ENCODE results near the gene EGFR. TPM values are rescaled to one million over a fixed set of nuclear protein-coding genes. Genes with fewer than 3 reads are reported as not detected.

Gene EGFR
- total RNA-seq, 1 experiment from 2014 or later = 3.1 TPM

- Histone ChIP-seq H3K27me3 (ENCODE audit: control insufficient read depth, insufficient read depth, low read length) (no peaks in the 10 kb centered on the region), H3K4me3 (ENCODE audit: insufficient read depth, low read depth, low read length) (no peak overlapping the region), H3K36me3 (replicated peaks; ENCODE audit: control insufficient read depth, insufficient read depth, low read length) (no peaks in the 10 kb centered on the region)
- no peak for DNase-seq
These were observed 126.8 kb downstream of the EGFR start for GRCh38 chr7:55145606-55146005.

GRCh38 chr7:55147101-55147500, 128.3 kb downstream of the EGFR start:
- no peak for DNase-seq
- no peaks in the 10 kb centered on the region for H3K36me3 ChIP-seq (replicated peaks; ENCODE audit: control insufficient read depth, insufficient read depth, low read length)
- H3K4me3 ChIP-seq (ENCODE audit: insufficient read depth, low read depth, low read length) = no peak overlapping the region
- no peaks in the 10 kb centered on the region for H3K27me3 ChIP-seq (ENCODE audit: control insufficient read depth, insufficient read depth, low read length)

- no peak for DNase-seq
- H3K27me3 ChIP-seq (ENCODE audit: control insufficient read depth, insufficient read depth, low read length) = no peaks in the 10 kb centered on the region
- H3K4me3 ChIP-seq (ENCODE audit: insufficient read depth, low read depth, low read length) = no peak overlapping the region
- H3K36me3 ChIP-seq (replicated peaks; ENCODE audit: control insufficient read depth, insufficient read depth, low read length) = no peaks in the 10 kb centered on the region
These were observed 128.9 kb downstream of the EGFR start for GRCh38 chr7:55147736-55148135.

- no peak for DNase-seq
- no peak overlapping the region for H3K4me3 ChIP-seq (ENCODE audit: insufficient read depth, low read depth, low read length)
- no peaks in the 10 kb centered on the region for H3K36me3 ChIP-seq (replicated peaks; ENCODE audit: control insufficient read depth, insufficient read depth, low read length)
- H3K27me3 ChIP-seq (ENCODE audit: control insufficient read depth, insufficient read depth, low read length) = no peaks in the 10 kb centered on the region
These were observed 129.8 kb downstream of the EGFR start for GRCh38 chr7:55148571-55148970.

- no peak for DNase-seq
- Histone ChIP-seq H3K4me3 (ENCODE audit: insufficient read depth, low read depth, low read length) (no peak overlapping the region), H3K36me3 (replicated peaks; ENCODE audit: control insufficient read depth, insufficient read depth, low read length) (no peaks in the 10 kb centered on the region)
These were observed 130.2 kb downstream of the EGFR start for GRCh38 chr7:55149001-55149400.

GRCh38 chr7:55150166-55150565, 131.3 kb downstream of the EGFR start:
- H3K4me3 ChIP-seq (ENCODE audit: insufficient read depth, low read depth, low read length) = no peak overlapping the region
- no peaks in the 10 kb centered on the region for H3K36me3 ChIP-seq (replicated peaks; ENCODE audit: control insufficient read depth, insufficient read depth, low read length)
- no peak for DNase-seq
- H3K27me3 ChIP-seq (ENCODE audit: control insufficient read depth, insufficient read depth, low read length) = no peaks in the 10 kb centered on the region

More at GRCh38 chr7:55149001-55149400, 130.2 kb downstream of the EGFR start:
- H3K27me3 ChIP-seq (ENCODE audit: control insufficient read depth, insufficient read depth, low read length) = no peaks in the 10 kb centered on the region

- Histone ChIP-seq H3K36me3 (replicated peaks; ENCODE audit: control insufficient read depth, insufficient read depth, low read length) (no peaks in the 10 kb centered on the region), H3K4me3 (ENCODE audit: insufficient read depth, low read depth, low read length) (no peak overlapping the region)
These were observed 132.1 kb downstream of the EGFR start for GRCh38 chr7:55150709-55151451.

GRCh38 chr7:55152516-55152915, 133.7 kb downstream of the EGFR start:
- no peaks in the 10 kb centered on the region for H3K27me3 ChIP-seq (ENCODE audit: control insufficient read depth, insufficient read depth, low read length)
- DNase-seq = peak; percentile 36
- no peaks in the 10 kb centered on the region for H3K36me3 ChIP-seq (replicated peaks; ENCODE audit: control insufficient read depth, insufficient read depth, low read length)
- H3K4me3 ChIP-seq (ENCODE audit: insufficient read depth, low read depth, low read length) = no peak overlapping the region

More at GRCh38 chr7:55150709-55151451, 132.1 kb downstream of the EGFR start:
- no peak for DNase-seq
- no peaks in the 10 kb centered on the region for H3K27me3 ChIP-seq (ENCODE audit: control insufficient read depth, insufficient read depth, low read length)

GRCh38 chr7:55154096-55154495, 135.3 kb downstream of the EGFR start:
- Histone ChIP-seq H3K4me3 (ENCODE audit: insufficient read depth, low read depth, low read length) (no peak overlapping the region), H3K36me3 (replicated peaks; ENCODE audit: control insufficient read depth, insufficient read depth, low read length) (no peaks in the 10 kb centered on the region), H3K27me3 (ENCODE audit: control insufficient read depth, insufficient read depth, low read length) (no peaks in the 10 kb centered on the region)
- no peak for DNase-seq

- H3K36me3 ChIP-seq (replicated peaks; ENCODE audit: control insufficient read depth, insufficient read depth, low read length) = no peaks in the 10 kb centered on the region
- no peak overlapping the region for H3K4me3 ChIP-seq (ENCODE audit: insufficient read depth, low read depth, low read length)
- no peaks in the 10 kb centered on the region for H3K27me3 ChIP-seq (ENCODE audit: control insufficient read depth, insufficient read depth, low read length)
- no peak for DNase-seq
These were observed 136.7 kb downstream of the EGFR start for GRCh38 chr7:55155351-55156117.

GRCh38 chr7:55156919-55157763, 138.3 kb downstream of the EGFR start:
- DNase-seq = peak; percentile 57
- Histone ChIP-seq H3K27me3 (ENCODE audit: control insufficient read depth, insufficient read depth, low read length) (no peaks in the 10 kb centered on the region), H3K36me3 (replicated peaks; ENCODE audit: control insufficient read depth, insufficient read depth, low read length) (no peaks in the 10 kb centered on the region), H3K4me3 (ENCODE audit: insufficient read depth, low read depth, low read length) (no peak overlapping the region)

- H3K4me3 ChIP-seq (ENCODE audit: insufficient read depth, low read depth, low read length) = no peak overlapping the region
- DNase-seq = peak; percentile 28
- H3K27me3 ChIP-seq (ENCODE audit: control insufficient read depth, insufficient read depth, low read length) = no peaks in the 10 kb centered on the region
- H3K36me3 ChIP-seq (replicated peaks; ENCODE audit: control insufficient read depth, insufficient read depth, low read length) = no peaks in the 10 kb centered on the region
These were observed 138.9 kb downstream of the EGFR start for GRCh38 chr7:55157764-55158105.

- Histone ChIP-seq H3K27me3 (ENCODE audit: control insufficient read depth, insufficient read depth, low read length) (no peaks in the 10 kb centered on the region), H3K36me3 (replicated peaks; ENCODE audit: control insufficient read depth, insufficient read depth, low read length) (no peaks in the 10 kb centered on the region), H3K4me3 (ENCODE audit: insufficient read depth, low read depth, low read length) (no peak overlapping the region)
- no peak for DNase-seq
These were observed 139.9 kb downstream of the EGFR start for GRCh38 chr7:55158541-55159382.

- Histone ChIP-seq H3K36me3 (replicated peaks; ENCODE audit: control insufficient read depth, insufficient read depth, low read length) (no peaks in the 10 kb centered on the region), H3K4me3 (ENCODE audit: insufficient read depth, low read depth, low read length) (no peak overlapping the region)
- DNase-seq = no peak
These were observed 141.7 kb downstream of the EGFR start for GRCh38 chr7:55160539-55160938.

More at GRCh38 chr7:55160539-55160938, 141.7 kb downstream of the EGFR start:
- no peaks in the 10 kb centered on the region for H3K27me3 ChIP-seq (ENCODE audit: control insufficient read depth, insufficient read depth, low read length)
